Measurements from ENCODE around the gene SLC44A4. TPM values are rescaled to one million over a fixed set of nuclear protein-coding genes. Genes with fewer than 3 reads are reported as not detected.
A peak's percentile ranks its signal among the peaks of the same experiment; 100 is the strongest.

SLC44A4 gene
- polyA plus RNA-seq, 1 experiment, result 0.07 TPM

DNA sequence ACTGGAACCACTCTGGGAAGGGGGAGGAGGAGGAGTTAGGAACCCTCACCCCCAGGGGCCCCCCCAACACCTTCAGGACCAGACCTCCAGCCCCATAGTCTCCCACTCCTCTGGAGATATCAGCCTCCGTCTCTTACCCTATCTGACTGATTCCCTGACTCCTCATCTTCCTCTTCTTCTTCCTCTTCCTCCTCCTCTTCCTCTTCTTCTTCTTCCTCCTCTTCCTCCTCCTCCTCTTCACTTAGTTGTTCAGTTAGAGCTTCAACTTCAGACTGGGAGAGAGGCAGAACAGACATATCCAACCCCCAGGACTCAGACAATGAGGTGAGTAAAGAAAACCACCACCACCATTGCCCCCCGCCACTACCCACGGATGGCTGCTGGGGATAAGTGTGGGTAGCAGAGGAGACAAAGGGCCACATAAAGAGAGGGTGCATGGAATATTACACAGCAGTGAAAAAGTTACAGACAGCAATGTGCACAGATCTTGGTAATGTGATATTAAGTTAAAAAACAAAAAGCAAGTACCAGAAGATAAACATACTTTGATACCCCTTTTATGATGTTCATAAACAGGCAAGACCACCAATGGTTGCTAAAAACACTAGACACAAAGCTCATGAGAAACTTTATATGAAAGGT, 10.7 kb upstream of the SLC44A4 start:
- ChIA-PET CTCF (interaction anchor here (0.7 to 3.4 kb wide), 15 partner anchors 9 to 291 kb away, joined by 3 to 24 read pairs (median 5); partner anchors contain the start of genes ABHD16A, CFB, EHMT2 and LY6G5C), POLR2A (no interaction called here)

DNA sequence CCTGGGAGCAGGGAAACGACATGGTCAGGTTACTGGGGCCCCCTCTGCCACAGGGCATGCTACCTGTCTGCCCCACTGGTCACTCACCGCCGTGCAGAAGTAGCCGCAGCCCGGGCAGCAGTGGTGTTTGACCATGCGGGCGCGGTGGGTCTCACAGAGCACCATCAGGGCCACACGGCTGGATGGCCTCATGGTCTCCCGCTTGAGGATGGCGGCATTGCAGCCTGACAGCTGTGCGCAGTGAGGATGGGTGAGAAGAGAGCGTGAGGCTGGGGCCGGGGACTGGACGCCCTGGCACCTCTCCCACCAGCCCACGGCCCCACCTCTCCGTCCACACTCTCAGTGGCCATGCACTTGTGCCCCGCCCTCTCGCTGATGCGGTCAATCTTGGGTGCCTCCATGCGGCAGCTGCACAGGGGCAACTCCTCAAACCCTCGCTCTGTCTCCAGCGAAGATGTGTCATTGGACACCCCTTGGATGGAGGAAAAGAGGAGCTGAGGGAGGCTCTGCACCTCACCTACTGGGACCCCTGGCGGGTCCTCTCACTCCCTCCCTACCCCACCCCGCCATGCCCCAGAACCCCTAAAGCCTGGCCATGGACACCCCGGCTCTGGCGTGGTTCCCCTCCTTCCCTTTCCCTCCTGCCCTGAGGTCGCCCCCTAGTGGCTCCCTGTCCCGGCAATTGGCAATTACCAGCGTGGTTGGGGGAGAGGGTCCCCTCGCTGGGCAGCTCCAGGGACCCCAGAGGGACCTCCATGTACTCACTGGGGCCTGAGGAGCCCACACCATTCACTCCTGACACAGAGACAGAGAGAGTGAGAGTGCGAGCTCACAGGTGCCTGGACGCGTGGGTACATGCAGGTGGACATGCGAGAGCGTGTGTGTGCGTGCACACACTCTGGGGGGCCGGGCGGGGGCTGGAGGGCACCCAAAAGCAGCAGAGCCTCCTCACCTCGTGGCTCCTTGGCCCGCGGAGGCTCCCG, 9.8 kb upstream of the SLC44A4 start:
- ChIA-PET CTCF (interaction anchor here (0.6 to 3.4 kb wide), 14 partner anchors 10 to 341 kb away, joined by 3 to 24 read pairs (median 6); partner anchors contain the start of genes CFB, EHMT2, LY6G5C and NFKBIL1), POLR2A (no interaction called here)
- TF ChIP-seq, protein P1, sequence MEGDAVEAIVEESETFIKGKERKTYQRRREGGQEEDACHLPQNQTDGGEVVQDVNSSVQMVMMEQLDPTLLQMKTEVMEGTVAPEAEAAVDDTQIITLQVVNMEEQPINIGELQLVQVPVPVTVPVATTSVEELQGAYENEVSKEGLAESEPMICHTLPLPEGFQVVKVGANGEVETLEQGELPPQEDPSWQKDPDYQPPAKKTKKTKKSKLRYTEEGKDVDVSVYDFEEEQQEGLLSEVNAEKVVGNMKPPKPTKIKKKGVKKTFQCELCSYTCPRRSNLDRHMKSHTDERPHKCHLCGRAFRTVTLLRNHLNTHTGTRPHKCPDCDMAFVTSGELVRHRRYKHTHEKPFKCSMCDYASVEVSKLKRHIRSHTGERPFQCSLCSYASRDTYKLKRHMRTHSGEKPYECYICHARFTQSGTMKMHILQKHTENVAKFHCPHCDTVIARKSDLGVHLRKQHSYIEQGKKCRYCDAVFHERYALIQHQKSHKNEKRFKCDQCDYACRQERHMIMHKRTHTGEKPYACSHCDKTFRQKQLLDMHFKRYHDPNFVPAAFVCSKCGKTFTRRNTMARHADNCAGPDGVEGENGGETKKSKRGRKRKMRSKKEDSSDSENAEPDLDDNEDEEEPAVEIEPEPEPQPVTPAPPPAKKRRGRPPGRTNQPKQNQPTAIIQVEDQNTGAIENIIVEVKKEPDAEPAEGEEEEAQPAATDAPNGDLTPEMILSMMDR (IDR thresholded peaks at IDR 0.05; ENCODE audit: insufficient read depth, low read depth, low read length), result peak; percentile 82
- H3K4me3 ChIP-seq (ENCODE audit: low read depth, low read length), result no peak overlapping the region
- DNase-seq (ENCODE audit: low read depth), result no peak
- H3K36me3 ChIP-seq (ENCODE audit: control insufficient read depth, insufficient read depth, low read length), result peaks cover 36% of the 10 kb centered on the region
- H3K27me3 ChIP-seq (ENCODE audit: control insufficient read depth, insufficient read depth, low read length), result no peaks in the 10 kb centered on the region

More for the DNA sequence above, 10.7 kb upstream of the SLC44A4 start:
- peaks cover 33% of the 10 kb centered on the region for H3K36me3 ChIP-seq (ENCODE audit: control insufficient read depth, insufficient read depth, low read length)
- no peaks in the 10 kb centered on the region for H3K27me3 ChIP-seq (ENCODE audit: control insufficient read depth, insufficient read depth, low read length)
- H3K4me3 ChIP-seq (ENCODE audit: low read depth, low read length), result no peak overlapping the region
- DNase-seq (ENCODE audit: low read depth), result no peak
- TF ChIP-seq, protein P1 (IDR thresholded peaks at IDR 0.05; ENCODE audit: insufficient read depth, low read depth, low read length), result no peak

DNA sequence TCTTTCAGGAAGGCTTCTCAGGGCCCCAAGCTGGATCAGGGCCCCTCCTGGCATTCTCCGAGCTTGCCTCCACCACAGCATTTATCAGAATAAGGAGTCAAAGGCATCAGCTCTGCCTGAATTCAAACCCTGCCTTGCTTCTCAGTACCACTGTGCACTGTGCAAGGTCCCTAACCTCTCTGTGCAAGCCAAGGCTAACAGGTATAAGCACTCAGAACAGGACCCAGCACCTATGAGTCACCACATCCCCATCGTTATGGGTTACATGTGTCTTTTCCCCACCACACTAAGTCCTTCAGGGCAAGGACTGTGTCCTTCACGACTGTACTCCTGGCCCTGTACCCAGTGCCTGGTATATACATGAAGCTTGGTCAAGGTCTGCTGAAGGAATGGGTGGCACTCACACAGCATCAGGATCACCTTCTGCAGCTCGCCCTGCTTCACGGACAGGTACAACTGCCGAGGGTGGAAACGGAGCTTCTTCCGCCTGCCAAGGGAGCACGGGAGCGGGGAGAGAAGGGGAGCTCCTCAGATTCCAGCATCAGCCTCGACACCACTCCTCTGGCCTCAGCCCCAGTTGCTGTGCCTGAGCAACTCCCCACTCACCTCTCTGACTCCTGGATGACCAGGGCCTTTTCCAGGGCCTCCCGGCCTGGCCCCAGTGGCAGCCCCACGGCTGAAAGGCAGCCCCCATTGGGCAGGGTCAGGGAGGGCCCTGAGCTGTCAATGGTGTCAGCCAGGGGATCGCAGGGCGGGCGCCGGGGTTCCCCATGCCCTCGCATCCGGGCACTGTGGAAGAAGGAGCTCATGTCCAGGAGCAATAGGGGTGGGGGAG, 8.6 kb upstream of the SLC44A4 start:
- TF ChIP-seq, protein P1 (IDR thresholded peaks at IDR 0.05; ENCODE audit: insufficient read depth, low read depth, low read length), result no peak
- ChIA-PET CTCF (interaction anchor here (0.6 to 3.4 kb wide), 7 partner anchors 9 to 340 kb away, joined by 3 to 24 read pairs (median 4); partner anchors contain the start of genes EHMT2 and NFKBIL1), POLR2A (no interaction called here)
- peaks cover 45% of the 10 kb centered on the region for H3K36me3 ChIP-seq (ENCODE audit: control insufficient read depth, insufficient read depth, low read length)
- no peak for DNase-seq (ENCODE audit: low read depth)
- H3K27me3 ChIP-seq (ENCODE audit: control insufficient read depth, insufficient read depth, low read length), result no peaks in the 10 kb centered on the region
- H3K4me3 ChIP-seq (ENCODE audit: low read depth, low read length), result no peak overlapping the region

DNA sequence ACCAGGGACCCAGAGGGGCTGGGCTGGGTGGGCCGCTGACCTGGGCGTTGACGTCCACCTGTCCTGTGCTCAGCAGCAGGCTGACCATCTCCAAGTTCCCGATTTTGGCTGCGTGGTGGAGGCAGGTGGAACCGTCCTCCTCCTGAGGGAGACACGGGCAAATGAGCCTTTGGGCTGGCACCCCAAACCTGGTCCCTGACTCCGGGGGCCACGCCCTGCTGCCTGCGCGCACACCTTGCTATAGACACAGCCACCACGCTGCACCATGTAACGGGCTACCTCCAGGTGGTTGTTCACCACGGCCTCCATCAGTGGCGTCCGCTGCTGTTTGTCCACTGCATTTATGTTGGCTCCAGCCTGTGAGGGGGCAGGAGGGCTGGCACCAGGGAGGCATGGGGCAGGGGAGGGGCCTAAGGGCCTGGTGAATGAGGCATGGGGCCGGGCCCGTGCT, 7.8 kb upstream of the SLC44A4 start:
- CTCF ChIA-PET, result interaction anchor here (2.0 kb wide), 1 partner anchor 66 kb away, joined by 8 read pairs; no protein-coding TSS in a partner anchor
- H3K27me3 ChIP-seq (ENCODE audit: control insufficient read depth, insufficient read depth, low read length), result no peaks in the 10 kb centered on the region
- H3K4me3 ChIP-seq (ENCODE audit: low read depth, low read length), result no peak overlapping the region
- DNase-seq (ENCODE audit: low read depth), result no peak
- POLR2A ChIA-PET, result no interaction called here
- TF ChIP-seq, protein P1 (IDR thresholded peaks at IDR 0.05; ENCODE audit: insufficient read depth, low read depth, low read length), result no peak
- H3K36me3 ChIP-seq (ENCODE audit: control insufficient read depth, insufficient read depth, low read length), result peaks cover 44% of the 10 kb centered on the region

All from BJ (cell line).